Eye (tissue), 1 donor: ENCODE data around the gene ECHS1.
"Not testable (repeated sequence)": the region's sequence is repeated elsewhere in the genome, so short reads cannot be mapped to it uniquely, and the experiment has no call there.

Source experiments
- DNase-seq: peaks from one replicate; pipeline ENCODE4 v3.0.0-alpha.2; 2015

The ECHS1 gene

DNA sequence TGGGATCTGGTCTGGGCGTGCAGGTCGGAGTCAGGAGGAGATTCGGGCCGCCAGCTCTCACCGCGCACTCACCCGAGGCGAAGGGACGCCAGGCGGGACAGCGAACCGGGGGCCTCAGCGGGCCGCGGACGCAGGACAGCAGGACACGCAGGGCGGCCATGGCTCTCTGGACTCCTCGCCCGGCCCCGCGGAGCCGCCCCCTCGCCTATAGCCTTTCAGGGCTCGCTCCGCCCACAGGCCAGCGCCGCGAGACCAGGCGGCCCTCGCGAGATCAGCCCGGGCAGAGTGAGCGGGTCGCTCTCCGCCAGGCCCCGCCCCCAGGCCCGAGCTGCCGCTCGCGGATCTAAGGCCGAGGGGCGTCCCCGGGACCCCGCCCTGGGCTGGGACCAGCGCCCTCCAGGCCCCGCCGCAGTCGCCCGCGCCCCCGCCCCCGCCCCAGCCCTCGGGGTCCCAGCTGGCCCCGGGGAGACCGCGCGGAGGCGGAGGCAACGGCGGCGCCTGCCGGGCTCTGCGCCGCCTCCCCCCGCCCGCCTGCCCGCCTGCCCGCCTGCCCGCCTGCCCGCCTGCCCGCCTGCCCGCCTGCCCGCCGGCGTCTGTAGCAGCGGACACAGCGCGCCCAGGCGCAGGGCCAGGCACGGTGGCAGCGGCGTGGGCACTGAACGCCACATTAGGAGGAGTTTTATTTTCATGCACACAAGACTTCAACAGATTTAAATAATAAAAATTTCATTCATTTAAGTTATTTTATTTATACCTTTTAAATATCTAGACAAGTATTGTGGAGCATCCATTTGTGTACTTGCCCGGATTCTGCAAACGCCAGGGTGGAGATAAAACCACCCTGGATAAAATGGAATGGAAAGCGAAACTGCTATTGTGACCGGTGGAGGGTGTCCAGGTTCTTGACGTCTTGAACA is at the start of gene ECHS1:
ECHS1 (minus strand) TSS at position 181 of the 917 bp plus-strand sequence; CDS start at position 160, 21 bp downstream.
- peak; percentile 97 for DNase-seq

DNA sequence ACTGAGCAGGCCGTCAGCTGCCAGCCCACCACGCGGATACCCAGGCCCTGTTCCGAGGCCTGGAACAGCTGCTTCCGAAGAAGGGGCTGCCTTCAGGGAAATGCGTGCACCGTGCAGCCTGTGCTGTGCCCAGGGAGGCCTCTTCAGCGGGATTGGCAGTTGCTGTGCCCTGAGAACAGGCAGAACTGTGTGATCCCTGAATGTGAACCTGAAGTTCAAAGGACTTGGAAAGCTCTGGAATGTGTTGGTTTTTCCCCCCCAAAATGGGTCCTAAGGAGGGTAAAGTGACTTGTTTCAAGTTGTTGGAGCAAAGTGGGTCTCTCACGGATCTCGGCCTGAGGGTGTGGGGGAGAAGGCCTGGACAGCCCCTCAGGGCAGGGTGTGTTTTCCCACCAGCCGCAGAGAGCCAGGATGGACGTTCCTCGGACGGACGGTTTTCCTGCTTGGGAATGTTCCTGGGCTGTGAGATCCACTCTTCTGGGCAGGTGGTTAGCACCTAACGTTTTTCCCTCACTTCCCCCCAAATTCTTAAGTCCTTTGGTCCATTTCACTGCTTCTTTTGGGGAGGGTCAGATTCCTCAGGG is 49.2 kb upstream of the ECHS1 start:
- no peak for DNase-seq

GRCh38 chr10:133421336-133422222 is 48.4 kb upstream of the ECHS1 start:
- no peak for DNase-seq

- no peak for DNase-seq
These were observed 47.4 kb upstream of the ECHS1 start for GRCh38 chr10:133420579-133420978.

DNA sequence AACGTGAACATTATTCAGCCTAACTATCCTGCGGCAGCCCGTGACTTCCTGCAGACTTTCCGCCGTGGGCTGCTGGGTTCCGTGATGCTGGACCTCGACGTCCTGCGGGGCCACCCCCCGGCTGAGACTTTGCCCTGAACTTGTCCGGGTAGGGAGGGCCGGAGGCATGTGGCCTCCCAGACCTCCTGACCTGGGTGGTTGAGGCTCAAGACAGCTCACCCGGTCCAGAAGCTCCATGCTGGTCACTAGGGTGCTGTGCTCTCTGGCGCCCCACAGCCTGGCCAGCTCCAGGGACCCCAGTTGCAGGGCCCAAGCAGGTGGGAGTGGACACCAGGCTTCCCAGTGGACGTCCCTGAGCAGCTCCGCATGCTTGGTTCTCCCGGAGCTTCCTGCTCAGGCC is 46.9 kb upstream of the ECHS1 start:
- DNase-seq = no peak

GRCh38 chr10:133419211-133419950 is 46.2 kb upstream of the ECHS1 start:
- no peak for DNase-seq

- no peak for DNase-seq
These were observed 45.3 kb upstream of the ECHS1 start for GRCh38 chr10:133418289-133418993.

DNA sequence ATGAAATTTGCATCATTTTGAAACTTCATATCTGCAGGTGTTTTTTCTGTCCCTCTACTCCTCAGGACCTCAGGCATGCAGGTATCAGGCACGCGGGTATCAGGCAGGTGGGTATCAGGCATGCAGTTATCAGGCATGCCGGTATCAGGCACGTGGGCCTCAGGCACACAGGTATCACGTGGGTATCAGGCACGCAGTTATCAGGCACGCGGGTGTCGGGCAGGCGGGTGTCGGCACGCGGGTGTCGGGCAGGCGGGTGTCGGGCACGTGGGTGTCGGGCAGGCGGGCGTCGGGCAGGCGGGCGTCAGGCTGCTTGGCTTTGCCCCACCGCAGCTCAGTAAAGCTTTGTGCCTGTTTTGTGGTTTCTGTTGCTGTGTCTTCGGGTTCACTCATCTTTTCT is 42.6 kb upstream of the ECHS1 start:
- DNase-seq = no peak

- DNase-seq = not testable (repeated sequence)
These were observed 41.2 kb upstream of the ECHS1 start for GRCh38 chr10:133414401-133414800.

DNA sequence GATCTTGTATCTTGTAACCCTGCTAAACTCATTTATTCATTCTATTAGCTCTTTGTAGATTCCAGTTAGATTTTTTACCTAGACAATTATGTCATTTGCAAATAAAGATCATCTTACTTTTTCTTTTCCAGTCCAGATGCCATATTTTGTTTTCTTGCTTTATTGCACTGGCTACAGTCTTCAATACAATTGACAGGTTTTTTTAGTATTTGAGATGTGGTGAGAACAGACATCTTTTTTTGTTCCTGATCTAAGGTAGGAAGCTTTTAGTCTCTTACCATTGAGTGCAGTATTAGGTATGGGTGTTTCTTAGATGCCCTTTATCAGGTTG is 39.2 kb upstream of the ECHS1 start:
- DNase-seq = no peak

DNA sequence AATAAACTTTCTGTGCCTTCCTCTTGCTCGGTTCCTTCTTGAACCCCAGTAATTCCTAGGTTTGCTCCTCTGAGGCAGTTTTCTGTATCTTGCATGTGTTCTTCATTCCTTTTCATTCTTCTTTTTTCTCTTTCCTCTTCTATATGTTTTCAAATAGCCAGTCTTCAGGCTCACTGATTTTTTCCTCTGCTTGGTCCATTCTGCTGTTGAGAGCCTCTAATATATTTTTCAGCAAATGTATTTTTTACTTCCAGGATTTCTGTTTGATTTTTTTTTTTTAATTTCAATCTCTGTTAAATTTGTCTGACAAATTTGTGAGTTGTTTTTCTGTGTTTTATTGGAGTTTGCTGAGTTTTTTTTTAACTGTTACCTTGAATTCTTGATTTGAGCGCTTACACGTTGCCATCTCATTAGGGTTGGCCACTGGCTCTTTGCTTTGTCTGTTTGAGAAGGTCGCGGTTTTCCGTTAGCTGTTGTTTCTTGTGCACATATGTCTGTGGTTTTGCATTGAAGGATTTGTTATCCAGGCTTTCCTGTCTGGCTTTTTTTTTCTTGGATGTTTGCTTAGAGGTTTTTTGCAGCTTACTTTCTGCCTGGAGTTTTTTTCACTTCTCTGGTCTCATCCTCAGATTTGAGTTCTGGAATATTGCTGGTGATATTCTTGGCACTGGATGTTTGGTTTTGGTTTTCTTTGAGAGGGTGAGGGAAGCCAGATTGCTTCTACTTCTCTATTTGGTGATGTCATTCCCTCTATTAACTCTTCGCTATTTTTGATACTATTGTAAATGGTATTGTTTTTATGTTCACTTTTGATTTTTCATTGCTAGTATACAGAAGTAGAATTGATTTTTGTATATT is 38.6 kb upstream of the ECHS1 start:
- no peak for DNase-seq

DNA sequence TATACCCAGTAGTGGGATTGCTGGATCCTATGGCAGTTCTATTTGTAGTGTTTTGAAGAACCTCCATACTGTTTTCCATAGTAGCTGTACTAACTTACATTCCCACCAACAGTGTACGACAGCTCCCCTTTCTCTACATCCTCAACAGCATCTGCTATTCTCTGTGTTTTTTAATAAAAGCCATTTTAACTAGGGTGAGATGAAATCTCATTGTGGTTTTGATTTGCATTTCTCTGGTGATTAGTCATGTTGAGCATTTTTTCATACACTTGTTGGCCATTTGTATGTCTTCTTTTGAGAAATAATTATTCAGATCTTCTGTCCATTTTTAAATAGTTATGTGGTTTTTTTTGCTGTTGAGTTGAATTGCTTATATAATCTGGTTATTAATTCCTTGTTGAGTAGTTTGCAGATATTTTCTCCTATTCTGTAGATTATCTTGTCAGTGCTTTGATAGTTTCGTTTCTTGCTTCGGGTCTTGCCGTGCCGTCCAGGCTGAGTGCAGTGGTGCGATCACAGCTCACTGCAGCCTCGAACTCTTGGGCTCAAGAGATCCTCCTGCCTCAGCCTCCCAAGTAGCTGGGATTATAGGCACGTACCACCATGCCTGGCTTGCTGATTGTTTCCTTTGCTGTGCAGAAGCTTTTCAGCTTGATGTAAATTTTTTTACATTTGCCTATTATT is 32.8 kb upstream of the ECHS1 start:
- DNase-seq = no peak

GRCh38 chr10:133405272-133405671 is 32.1 kb upstream of the ECHS1 start:
- DNase-seq = no peak

DNA sequence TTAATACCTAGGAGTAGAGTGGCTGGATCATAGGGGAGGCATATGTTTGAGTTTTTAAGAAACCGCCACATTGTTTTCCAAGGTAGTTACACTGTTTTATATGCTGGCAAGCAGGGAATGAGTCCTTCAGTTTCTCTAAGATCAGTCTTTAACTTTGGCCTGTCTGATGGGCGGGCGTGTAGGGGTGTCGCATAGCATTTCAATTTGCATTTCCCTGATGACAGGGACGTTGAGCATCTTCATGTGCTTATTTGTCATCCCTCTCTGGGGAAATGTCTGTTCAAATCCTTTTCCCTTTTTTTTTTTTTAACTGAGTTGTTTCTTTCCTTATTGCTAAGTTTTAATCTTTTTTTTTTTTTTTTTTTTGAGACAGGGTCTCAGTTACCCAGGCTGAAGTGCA is 30.6 kb upstream of the ECHS1 start:
- DNase-seq = no peak

DNA sequence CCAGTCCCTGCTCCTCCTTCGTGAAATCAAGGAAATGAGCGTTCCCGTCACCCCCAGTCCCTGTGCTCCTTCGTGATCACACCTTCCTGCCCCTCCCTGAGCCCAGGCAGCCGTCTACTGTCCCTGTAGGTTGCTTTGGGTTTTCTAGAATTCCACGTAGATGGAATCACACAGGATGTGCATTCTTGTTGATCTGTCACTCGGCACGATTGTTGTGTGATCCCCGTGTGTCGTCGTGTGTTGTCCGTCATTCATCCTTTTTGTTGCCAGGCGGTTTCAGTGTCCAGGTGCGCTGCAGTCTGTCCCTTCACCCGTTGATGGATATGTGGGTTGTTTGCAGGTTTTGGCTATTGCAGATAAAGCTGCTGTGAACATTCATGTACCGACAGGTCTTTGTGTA is 30.2 kb upstream of the ECHS1 start:
- no peak for DNase-seq

- no peak for DNase-seq
These were observed 29.0 kb upstream of the ECHS1 start for GRCh38 chr10:133401981-133402725.

GRCh38 chr10:133401500-133401899 is 28.3 kb upstream of the ECHS1 start:
- DNase-seq = no peak

GRCh38 chr10:133400624-133401424 is 27.7 kb upstream of the ECHS1 start:
- DNase-seq = no peak

- no peak for DNase-seq
These were observed 26.0 kb upstream of the ECHS1 start for GRCh38 chr10:133399123-133399601.
